Posterior cingulate gyrus (tissue), 11 donors: ENCODE results near the gene SLC19A1.

Experiments used
- DNase-seq, 10 donors: peaks; one replicate each; pipeline versions ENCODE4 v3.0.0 to v3.0.0-alpha.2; 2020 to 2021; ENCODE audit warnings: mixed read lengths in 3 of 10
- intact Hi-C: fragments of 100-400 bp; cut with DNase I; formaldehyde crosslinking; loops from one replicate; pipeline ENCODE4 v1.15.1; 2023

The SLC19A1 gene

DNA sequence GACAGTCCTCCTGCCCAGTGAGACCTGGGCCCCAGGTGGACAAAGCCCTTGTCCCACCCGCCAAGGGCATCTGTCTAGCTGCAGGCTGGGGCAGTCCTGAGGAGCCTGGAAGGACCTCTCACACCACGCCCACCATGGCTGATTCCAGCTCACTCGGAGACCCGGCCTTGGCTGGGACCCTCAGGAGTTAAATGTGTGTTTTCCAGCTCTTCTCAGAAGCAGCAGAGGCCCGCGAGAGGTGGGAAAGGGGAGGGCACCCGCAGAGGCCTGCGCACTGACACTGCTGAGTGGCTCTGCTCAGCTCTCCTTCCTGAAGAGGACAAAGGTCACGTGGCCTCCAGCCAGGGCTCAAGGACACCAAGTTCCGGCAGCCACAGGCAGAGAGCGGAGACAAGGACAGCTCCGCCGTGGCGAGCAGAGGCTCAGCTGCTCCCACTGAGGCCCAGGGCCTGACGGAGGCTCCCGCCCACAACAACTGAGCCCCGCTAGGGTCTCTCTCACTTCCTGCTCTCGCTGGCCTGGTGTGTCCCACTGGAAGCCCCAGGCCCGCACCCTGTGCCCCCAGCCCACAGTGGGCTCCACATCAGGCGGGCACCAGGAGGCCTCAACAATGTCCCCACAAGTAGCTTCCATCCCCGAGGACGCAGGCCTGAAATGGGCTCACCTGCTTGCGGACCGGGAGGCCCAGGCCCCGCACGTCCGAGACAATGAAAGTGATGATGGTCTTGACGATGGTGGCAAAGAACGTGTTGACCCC is 16.9 kb downstream of the SLC19A1 start:
- DNase-seq = peak in 8 of 10 donors; percentile 4 to 83 (median 17)

DNA sequence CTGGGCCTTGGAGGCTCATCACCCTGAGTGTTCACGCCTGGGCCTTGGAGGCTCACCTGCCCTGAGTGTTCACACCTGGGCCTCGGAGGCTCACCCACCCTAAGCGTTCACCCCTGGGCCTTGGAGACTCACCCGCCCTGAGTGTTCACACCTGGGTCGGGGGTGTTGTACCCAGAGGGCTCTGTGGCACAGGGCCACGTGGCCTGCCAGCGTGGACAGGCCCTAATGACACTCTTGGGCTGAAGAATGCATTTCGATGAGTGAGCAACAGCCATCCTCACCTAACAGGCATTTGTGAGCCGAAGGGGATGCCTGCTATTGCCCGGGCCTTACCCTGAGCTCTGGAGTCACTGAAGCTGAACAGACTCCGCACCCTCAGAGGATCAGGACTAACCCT is 17.5 kb downstream of the SLC19A1 start:
- DNase-seq = peak in 5 of 10 donors; percentile 1 to 74 (median 15)
- intact Hi-C loops = no loop called here

More for the DNA sequence above, 16.9 kb downstream of the SLC19A1 start:
- intact Hi-C loops = no loop called here

DNA sequence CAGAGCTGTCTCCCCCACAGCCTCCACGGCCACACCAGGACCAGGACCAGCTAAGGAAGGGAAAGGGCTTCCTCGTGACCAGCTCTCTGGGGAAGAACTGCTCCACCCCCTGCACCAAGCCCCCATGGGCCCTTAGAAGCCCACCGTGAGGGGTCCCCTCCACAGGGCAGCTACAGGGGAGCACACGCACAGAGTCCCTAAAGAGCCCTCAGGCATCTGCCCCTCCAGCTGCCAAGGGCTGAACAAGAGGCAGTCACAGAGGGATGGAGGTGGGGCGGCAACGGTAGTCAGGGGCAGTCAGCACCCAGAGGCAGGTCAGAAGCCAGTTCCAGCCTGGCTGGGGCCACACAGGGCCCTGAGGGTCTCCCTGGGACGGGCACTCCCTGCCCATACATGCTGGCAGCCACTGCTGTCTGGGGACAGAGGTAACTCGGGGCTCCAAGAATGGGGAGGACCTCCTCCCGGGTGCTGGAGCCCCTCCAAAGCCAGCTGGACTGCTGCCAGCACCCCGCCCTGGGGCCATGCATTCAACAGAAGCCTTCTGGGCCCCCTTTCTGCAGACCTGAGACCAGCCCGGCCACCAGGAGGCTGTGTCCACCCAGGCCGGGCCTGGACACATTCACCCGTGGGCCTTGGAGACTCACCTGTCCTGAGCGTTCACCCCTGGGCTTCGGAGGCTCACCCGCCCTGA is 18.7 kb downstream of the SLC19A1 start:
- intact Hi-C loops = no loop called here
- peak in 7 of 10 donors; percentile 3 to 78 (median 19) for DNase-seq

DNA sequence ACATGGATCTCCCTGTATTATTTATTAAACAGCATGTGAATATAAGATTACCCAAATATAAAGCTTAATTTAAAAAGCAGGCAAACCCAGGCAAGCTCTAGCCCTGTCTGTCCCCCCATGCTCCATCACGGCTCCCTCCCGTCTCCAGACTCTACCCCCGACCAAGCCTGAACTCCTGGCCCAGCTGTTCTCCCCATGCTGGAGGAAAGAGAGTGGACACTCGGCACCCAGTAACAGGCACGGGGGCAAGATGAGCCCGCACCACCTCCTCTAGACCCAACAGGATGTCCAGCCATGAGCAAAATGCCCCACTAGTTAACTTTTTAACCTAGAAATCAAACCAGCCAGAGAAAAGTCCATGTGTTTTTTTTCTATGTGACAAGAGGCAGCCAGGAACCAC is 19.3 kb downstream of the SLC19A1 start:
- intact Hi-C loops = no loop called here

DNA sequence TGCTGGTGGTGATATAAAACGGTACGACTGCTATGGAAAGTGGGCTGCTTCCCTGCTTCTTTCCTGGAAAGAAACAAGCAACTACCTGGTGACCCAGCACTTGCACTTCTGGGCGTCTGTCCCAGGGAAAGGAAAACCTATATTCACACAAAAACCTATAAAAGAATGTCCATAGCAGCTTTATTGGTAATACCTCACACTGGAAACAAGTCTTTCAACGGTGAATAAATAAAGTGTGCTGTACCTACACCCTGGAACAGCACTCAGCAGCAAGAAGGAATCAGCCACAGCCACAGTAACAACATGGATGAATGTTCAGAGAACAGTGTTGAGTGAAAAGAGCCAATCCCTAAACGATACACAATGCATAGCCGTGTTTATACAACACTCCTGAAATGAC is 19.9 kb downstream of the SLC19A1 start:
- peak in 1 of 10 donors; percentile 25 for DNase-seq

More for the DNA sequence above, 19.3 kb downstream of the SLC19A1 start:
- DNase-seq = peak in 2 of 10 donors; percentile 7 to 37

DNA sequence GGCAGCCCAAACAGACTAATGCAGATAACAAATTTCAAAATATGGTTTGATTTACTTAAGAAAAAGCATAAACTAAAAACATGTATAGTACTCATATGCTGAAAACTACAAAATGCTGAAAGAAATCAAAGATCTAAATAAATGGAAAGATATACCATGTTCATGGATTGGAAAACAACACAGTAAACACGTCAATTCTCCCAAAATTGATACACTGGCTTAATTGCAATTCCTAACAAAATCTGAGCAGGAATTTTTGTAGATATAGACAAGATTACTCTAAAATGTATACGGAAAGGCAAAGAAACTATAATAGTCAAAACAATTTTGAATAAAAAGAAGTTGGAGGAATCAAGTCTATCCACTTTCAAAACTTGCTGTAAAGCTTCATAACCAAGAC is 21.0 kb downstream of the SLC19A1 start:
- intact Hi-C loops = no loop called here
- no peak for DNase-seq

More for the DNA sequence above, 19.9 kb downstream of the SLC19A1 start:
- intact Hi-C loops = no loop called here

DNA sequence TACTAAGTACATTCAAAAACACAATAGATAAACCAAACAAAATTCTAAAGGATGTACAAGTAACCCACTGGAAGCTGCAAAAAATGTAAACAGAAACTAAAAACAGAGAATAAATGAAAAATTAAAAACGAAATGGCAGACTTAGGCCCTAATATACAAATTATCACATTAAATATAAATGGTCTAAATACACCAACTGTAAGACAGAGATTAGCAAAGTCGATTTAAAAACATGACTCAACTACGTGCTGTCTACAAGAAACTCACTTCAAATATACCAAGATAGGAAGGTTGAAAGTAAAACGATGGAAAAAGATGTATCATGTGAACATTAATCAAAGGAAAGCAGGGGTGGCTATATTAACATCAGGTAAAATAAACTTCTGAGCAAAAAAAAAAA is 23.1 kb downstream of the SLC19A1 start:
- no peak for DNase-seq
- intact Hi-C loops = no loop called here

DNA sequence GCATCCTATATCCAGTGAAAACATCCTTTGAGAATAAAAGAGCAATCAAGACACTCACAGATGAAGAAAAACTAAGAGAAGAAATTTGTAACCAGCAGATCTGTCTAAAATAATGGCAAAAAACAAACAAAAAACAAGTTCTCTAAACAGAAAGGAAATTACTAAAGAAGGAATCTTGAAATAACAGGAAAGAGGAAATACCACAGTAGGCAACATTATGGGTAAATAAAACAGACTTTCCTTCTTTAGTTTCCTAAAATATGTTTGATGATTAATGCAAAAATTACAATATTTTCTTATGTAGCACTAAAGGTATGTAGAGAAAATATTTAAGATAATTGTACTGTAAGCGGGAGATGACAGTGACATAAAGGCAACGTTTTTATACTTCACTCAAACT is 23.5 kb downstream of the SLC19A1 start:
- no peak for DNase-seq
- intact Hi-C loops = no loop called here

DNA sequence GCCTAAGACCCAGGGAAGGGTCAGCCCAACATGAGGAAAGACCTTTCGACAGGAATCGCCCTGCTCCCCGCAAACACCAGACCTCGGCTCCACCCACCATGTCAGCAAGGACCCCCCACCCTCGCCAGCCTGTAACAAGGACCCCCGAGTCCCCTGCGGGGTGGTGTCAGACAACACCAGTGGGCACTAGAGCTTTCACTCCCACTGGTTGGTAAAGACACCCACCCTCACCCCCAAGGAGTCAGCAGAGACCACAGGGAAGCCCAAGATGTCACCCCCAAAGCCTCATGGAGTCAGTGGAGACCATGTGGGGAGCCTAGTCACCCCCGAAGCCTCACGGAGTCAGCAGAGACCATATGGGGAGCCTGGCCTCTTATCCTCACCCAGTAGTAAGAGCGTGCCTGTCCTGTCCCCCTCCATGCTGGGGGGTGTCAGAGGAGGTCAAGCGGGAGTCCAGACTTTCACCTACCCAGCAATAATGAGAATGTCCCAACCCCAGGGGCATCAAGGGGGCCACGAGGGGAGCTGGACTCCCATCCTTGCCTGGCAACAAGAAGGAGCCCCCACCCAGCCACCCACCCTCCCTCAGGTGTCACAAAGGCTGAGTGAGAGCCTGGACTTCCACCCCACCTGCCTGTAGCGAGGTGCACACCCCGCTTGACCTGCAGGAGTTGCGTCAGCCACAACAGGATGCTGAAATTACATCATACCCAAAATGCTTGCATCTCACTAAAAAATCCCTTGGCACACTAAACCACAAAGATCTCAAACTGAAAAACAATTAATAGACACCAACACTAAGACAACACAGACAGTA is 24.8 kb downstream of the SLC19A1 start:
- peak in 4 of 10 donors; percentile 18 to 72 (median 49) for DNase-seq
- intact Hi-C loops = no loop called here

DNA sequence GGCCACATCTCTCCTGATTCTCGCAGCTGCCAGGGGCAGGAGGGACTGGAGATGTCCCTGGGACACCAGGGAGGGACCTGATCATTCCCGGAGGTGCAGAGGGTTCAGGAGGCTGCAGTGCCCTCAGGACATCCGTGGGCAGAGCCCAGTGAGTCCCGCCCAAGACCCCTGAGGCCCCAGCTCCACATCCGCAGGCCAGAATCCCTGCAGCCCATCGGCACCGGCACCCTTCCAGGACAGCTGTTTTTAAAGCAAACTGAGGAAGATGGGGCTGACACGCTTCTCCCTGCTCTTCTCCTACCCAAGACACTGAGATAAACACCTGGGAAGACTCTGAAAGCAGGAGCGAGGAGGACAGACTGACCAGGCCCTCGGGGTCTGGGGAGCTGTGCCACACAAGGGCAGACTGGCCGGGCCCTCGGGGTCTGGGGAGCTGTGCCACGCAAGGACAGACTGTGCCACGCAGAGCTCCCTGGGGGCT is 25.5 kb downstream of the SLC19A1 start:
- intact Hi-C loops = no loop called here
- peak in 3 of 10 donors; percentile 16 to 60 (median 44) for DNase-seq

DNA sequence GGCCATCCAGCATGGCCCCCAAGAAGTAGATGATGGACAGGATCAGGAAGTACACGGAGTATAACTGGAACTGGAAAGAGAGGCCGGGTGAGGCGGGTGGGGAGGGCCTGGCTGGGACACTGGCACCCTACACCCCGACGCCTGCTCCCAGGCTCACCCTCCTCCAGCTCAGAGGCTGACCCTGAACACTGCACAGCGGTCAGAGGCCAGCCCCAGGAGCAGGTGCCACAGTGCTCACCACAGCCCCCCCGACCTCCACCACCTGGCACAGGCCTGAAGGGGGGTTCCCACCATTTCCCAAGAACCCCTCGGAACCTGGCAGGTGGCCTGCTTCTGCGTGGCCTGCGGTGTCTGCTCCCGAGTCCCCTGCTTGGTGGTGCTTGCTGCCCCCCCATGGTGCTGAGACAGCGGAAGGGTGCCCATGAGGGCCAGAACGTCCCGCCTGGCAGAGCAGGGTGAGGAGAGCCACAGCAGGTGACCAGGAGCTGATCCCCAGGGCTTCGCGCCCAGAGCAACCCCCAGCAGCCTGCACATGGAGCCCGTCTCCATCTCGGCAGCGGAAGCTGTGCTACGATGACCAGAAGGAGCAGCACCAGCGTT is 26.1 kb downstream of the SLC19A1 start:
- intact Hi-C loops = no loop called here
- DNase-seq = peak in 4 of 10 donors; percentile 14 to 72 (median 62)

DNA sequence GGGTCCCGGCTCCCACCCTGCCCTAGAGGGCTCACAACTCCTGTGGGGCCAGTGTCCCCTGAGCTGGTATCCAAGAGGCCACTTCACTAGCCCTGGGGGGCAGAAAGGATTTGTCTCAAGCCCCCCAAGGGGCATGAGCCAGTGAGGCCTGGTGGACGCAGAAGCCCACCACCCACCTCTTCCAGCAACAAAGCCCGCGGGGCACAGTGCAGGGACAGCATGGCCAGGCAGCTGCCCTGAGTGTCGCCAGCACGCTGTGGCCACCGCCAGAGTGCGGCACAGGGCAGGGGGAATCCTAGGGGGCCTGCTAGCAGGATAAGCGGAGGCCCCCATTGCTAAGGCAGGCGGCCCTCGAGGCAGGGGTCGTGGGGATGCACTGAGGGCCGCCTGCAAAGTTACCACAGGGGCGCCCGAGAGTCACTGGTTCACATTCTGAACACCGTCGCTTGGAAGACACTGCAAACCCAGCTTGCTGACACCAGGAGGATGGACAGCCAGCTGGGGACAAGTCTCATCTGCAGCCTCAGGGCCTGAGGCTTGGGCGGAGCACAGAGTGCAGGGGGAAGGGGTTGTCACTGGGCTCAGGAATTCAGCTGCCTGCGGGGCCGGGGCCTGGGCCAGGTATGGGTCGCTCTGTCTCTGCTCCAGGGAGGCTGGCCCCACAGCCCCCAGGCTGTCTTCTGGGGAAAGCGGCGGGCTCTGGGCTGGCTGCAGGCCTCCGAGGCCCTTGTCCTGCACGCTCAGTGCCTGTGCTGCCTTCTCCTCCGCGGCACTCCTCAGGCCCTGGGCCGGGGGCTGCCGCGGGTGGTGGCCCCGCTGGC is 26.8 kb downstream of the SLC19A1 start:
- DNase-seq = peak in 4 of 10 donors; percentile 21 to 85 (median 62)
- intact Hi-C loops = no loop called here

DNA sequence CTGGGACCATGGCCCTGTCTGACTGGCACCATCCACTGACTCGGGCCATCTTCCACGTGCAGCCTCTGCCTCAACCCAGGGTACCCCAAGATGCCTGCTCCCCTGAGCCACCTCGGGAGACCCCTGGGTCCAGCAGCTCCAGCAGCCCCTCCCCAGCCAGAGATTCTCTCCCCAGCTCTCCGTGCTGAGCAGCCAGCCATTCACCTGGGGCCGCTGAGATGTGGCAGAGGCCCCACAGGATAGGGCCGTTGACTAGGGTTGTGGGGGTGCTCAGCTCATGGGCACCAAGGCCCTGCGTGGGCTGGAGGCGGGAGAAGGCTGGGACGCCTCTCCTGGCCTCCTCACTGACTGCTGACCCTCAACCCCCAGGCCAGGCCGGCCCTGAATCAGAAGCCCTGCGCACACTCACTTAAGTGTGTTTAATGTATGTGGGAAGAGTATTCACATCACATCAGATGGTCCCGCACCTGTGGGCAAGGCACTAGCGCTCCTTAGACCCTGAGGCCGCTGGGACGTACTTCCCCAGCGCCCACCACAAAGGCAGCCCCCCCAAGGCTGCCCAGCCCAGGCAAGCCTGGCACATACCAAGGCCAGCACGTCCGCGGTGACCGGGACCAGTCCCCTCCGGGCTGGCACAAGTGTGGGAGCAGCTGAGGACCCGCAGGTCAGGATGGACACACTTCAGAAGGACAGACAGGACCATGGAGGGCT is 27.8 kb downstream of the SLC19A1 start:
- intact Hi-C loops = no loop called here
- DNase-seq = peak in 4 of 10 donors; percentile 21 to 71 (median 64)

DNA sequence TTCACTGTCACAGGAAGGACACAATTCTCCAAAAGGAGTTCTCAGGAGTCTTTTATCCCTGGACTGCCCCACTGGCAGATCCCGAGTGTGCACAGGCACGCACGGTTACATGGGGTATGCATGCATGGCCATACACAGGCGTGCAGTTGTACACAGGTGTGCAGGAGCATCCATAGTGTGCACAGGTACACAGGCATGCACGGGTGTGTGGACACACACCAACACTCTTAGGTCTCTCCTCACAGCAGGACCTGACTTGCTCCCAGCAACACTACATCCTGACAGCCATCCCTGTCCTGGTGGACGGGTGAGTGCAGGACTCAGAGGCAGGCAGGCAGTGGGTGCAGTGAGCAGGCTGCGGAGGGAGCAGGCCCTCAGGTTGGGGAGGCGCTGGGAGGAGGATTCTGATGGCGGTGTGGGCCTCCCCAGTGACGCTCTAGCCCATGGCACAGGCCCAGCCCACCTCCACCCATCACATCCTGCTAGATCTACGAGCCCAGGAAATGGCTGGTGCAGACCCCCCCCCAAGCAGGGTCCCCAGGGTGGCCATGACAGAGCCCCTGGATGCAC is 28.4 kb downstream of the SLC19A1 start:
- DNase-seq = peak in 3 of 10 donors; percentile 12 to 54 (median 52)

DNA sequence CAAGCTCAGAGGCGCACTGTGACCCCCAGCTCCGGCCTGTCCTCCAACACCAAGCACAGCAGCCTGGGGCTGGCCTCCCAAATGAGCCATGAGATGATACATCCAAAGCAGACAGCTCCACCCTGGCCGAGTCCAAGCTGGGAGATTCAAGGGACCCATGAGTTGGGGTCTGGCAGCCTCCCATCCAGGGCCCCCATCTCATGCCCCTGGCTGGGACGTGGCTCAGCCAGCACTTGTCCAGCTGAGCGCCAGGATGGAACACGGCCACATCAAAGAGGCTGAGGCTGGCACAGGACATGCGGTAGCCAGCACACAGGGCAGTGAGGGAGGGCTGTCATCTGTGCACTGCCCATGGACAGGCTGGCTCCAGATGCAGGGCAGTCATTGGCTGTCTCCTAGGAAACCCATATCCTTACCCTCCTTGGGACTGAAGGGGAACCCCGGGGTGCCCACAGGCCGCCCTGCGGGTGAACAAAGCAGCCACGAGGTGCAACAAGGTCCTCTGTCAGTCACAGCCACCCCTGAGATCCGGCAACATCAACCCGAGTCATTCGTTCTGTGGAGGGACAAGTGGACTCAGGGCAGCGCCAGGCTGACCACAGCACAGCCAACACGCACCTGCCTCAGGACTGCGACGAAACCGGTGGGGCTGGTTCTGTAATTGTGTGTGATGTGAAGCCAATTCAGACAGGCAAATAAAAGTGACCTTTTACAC is 29.1 kb downstream of the SLC19A1 start:
- intact Hi-C loops = no loop called here
- DNase-seq = peak in 5 of 10 donors; percentile 6 to 84 (median 67)

More for the DNA sequence above, 28.4 kb downstream of the SLC19A1 start:
- intact Hi-C loops = no loop called here

DNA sequence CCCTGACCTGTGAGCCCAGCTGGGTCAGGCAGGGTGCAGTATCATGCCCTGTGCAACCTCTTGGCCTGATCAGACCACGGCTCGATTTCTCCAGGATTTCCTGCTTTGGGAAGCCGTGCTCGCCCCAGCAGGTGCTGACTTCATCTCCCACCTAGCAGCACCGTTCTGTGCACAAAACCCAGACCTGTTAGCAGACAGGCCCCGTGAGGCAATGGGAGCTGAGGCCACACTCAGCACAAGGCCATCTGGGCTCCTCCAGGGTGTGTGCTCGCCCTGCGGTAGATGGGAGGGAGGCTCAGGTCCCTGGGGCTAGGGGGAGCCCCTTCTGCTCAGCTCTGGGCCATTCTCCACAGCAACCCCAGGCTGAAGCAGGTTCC is 29.6 kb downstream of the SLC19A1 start:
- intact Hi-C loops = no loop called here
- peak in 3 of 10 donors; percentile 18 to 75 (median 50) for DNase-seq

DNA sequence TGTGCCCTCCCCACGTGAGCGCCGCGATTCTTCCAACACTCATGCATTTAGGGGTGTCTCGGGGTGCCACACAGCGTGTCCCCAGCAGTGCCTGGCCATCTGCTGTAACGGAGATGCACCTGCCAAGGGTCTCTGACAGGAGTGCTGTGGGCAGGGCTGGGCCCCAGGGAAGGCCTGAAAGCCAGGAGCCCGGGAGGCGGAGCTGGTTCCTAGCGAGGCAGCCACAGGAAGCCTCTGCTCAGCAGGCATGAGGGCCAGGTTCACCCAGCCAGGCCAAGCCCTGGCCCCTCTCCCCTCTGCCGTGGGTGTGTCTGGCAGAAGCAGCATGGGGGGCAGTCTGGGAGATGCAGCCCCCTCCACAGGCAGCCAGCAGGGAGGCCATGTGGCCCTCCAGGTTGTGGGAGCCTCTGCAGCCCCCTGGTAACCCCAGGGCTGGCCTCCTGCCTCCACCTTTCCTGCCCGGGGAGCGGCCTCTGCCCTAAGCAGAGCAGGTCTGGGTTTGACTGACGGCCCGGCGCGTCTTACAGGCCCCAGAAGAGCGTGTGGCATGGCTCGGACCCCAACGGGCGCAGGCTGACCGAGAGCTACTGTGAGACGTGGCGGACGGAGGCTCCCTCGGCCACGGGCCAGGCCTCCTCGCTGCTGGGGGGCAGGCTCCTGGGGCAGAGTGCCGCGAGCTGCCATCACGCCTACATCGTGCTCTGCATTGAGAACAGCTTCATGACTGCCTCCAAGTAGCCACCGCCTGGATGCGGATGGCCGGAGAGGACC is 30.4 kb downstream of the SLC19A1 start:
- peak in 4 of 10 donors; percentile 16 to 74 (median 64) for DNase-seq
- intact Hi-C loops = no loop called here
